DMS79 (cell line): Measurements from ENCODE around the gene ICAM5.
"Not testable (repeated sequence)": the region's sequence is repeated elsewhere in the genome, so short reads cannot be mapped to it uniquely, and the experiment has no call there.

Source experiments
- DNase-seq: peaks from one replicate; lab custom pipeline; 2025; lab: John Stamatoyannopoulos, UW

The ICAM5 gene

GRCh38 chr19:10289836-10290356 lies at the start of gene ICAM5:
ICAM5 (plus strand) TSS chr19:10289952; CDS start chr19:10290044, 92 bp downstream.
- no peak for DNase-seq

- not testable (repeated sequence) for DNase-seq
These were observed 47.8 kb upstream of the ICAM5 start for GRCh38 chr19:10241826-10242449.

GRCh38 chr19:10243606-10244005 lies 46.1 kb upstream of the ICAM5 start:
- DNase-seq, result no peak

- DNase-seq, result no peak
These were observed 44.4 kb upstream of the ICAM5 start for GRCh38 chr19:10245189-10245939.

GRCh38 chr19:10246511-10246910 lies 43.2 kb upstream of the ICAM5 start:
- DNase-seq, result no peak

- DNase-seq, result peak; percentile 98
These were observed 37.7 kb upstream of the ICAM5 start, which contains the start of gene MRPL4 for GRCh38 chr19:10251792-10252694. MRPL4 (plus strand) TSS chr19:10252214; CDS start chr19:10252254, 40 bp downstream.

- DNase-seq, result no peak
These were observed 37.0 kb upstream of the ICAM5 start for GRCh38 chr19:10252707-10253106.

- no peak for DNase-seq
These were observed 35.5 kb upstream of the ICAM5 start for GRCh38 chr19:10254244-10254643.

- no peak for DNase-seq
These were observed 34.4 kb upstream of the ICAM5 start for GRCh38 chr19:10255358-10255757.

- DNase-seq, result no peak
These were observed 33.2 kb upstream of the ICAM5 start for GRCh38 chr19:10256551-10256950.

GRCh38 chr19:10256970-10257615 lies 32.7 kb upstream of the ICAM5 start:
- no peak for DNase-seq

GRCh38 chr19:10258080-10258710 lies 31.6 kb upstream of the ICAM5 start:
- no peak for DNase-seq

- peak; percentile 78 for DNase-seq
These were observed 30.4 kb upstream of the ICAM5 start for GRCh38 chr19:10259162-10259905.

GRCh38 chr19:10260141-10260584 lies 29.6 kb upstream of the ICAM5 start:
- no peak for DNase-seq

GRCh38 chr19:10262771-10263170 lies 27.0 kb upstream of the ICAM5 start:
- no peak for DNase-seq

- no peak for DNase-seq
These were observed 23.0 kb upstream of the ICAM5 start for GRCh38 chr19:10266706-10267105.

- DNase-seq, result no peak
These were observed 21.7 kb upstream of the ICAM5 start for GRCh38 chr19:10268071-10268470.

- no peak for DNase-seq
These were observed 20.2 kb upstream of the ICAM5 start for GRCh38 chr19:10269333-10270179.

GRCh38 chr19:10270180-10270615 lies 19.6 kb upstream of the ICAM5 start:
- no peak for DNase-seq
